HepG2 (cell line): ENCODE measurements around the gene NUBP1.

Experiments used
- AKAP8 ChIP-seq: sonication (generic); formaldehyde crosslinking; IDR thresholded peaks from 2 replicates; pipeline ENCODE4 v1.5.1; 2020; ENCODE audit warnings: mild to moderate bottlenecking, missing genetic modification reagents
- KDM4B ChIP-seq: sonication (generic); formaldehyde crosslinking; IDR thresholded peaks from 2 replicates; pipeline ENCODE4 v1.4.0; 2020; ENCODE audit warnings: missing genetic modification reagents
- ZNF10 ChIP-seq: sonication (generic); formaldehyde crosslinking; IDR thresholded peaks from 2 replicates; pipeline ENCODE4 v1.4.0; 2020; ENCODE audit warnings: mild to moderate bottlenecking, low read depth, missing genetic modification reagents, borderline replicate concordance
- TF ChIP-seq, protein P1 (sequence below): sonication (generic); formaldehyde crosslinking; IDR thresholded peaks from 2 replicates; pipeline ENCODE4 v1.5.0; 2020; ENCODE audit warnings: mild to moderate bottlenecking, missing genetic modification reagents, moderate library complexity

DNA sequence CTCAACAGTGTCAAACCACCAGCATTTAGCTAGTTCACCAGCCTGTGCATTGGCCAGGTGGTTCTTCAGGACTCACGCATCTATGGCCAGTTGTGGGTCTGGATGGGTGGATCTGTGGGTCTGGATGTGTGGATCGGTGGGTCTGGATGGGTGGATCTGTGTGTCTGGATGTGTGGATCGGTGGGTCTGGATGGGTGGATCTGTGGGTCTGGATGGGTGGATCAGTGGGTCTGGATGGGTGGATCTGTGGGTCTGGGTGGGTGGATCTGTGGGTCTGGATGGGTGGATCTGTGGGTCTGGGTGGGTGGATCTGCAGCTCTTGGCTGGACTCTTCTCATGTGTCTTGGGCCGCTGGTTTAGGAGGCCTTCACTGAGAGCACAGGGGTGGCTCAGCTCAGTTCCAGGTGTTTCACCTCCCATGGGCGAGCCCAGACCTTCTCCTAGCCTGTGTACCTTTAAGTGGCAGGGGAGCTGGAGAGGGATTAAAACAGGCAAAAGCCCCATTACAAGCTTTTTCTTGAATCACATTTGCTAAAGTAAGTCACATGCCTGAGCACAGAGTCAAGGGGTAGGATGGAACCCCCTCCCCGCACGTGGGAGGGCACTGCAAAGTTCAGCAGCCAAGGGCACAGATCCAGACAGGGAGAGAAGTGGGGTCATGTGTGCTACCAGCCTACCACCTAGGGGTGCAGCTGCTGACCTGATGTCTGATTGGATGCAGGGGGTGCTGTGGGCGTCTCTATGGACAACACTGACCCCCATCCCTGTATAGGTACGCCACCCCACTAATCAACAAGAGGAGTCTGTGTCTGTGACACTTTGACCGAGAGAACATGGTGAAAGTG, 3.4 kb upstream of the NUBP1 start:
- TF ChIP-seq KDM4B = no peak
- TF ChIP-seq AKAP8 (CRISPR knock-in tag) = no peak
- TF ChIP-seq, protein P1, sequence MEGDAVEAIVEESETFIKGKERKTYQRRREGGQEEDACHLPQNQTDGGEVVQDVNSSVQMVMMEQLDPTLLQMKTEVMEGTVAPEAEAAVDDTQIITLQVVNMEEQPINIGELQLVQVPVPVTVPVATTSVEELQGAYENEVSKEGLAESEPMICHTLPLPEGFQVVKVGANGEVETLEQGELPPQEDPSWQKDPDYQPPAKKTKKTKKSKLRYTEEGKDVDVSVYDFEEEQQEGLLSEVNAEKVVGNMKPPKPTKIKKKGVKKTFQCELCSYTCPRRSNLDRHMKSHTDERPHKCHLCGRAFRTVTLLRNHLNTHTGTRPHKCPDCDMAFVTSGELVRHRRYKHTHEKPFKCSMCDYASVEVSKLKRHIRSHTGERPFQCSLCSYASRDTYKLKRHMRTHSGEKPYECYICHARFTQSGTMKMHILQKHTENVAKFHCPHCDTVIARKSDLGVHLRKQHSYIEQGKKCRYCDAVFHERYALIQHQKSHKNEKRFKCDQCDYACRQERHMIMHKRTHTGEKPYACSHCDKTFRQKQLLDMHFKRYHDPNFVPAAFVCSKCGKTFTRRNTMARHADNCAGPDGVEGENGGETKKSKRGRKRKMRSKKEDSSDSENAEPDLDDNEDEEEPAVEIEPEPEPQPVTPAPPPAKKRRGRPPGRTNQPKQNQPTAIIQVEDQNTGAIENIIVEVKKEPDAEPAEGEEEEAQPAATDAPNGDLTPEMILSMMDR = no peak
- no peak for TF ChIP-seq ZNF10 (CRISPR knock-in tag)
